Adrenal gland (tissue), 5 donors: ENCODE data around the gene HYAL4.

Experiments used
- CTCF ChIP-seq, 6 experiments: fragments of 450-650 bp in 4 of 6; fragments of 200-600 bp in 2 of 6; sonication (generic) in 1 of 6; IDR thresholded peaks; 1 replicate in 5 of 6; 2 replicates in 1 of 6; pipeline versions ENCODE4 v1.5.1 to v1.8.0; 2016 to 2021; ENCODE audit warnings: antibody characterized with exemption in 6 of 6, mild to moderate bottlenecking in 2 of 6, moderate library complexity in 1 of 6
- POLR2A ChIP-seq, 2 donors: fragments of 450-650 bp; IDR thresholded peaks; one replicate each; pipeline ENCODE4 v1.6.1; 2017; ENCODE audit warnings: antibody characterized with exemption in 2 of 2, mild to moderate bottlenecking in 2 of 2, moderate library complexity in 1 of 2
- donor health status: DM: no; HTN: no; CAD: no.

- TF ChIP-seq CTCF (IDR thresholded peaks at IDR 0.05) (peak in 5 of 6 experiments; percentile 18 to 55 (median 50)), POLR2A (IDR thresholded peaks at IDR 0.05) (no peak)
These were observed 27.3 kb downstream of the HYAL4 start for GRCh38 chr7:123871998-123872867.
